ENCODE data around the gene FBXO36.

GRCh38 chr2:229917793-229918192, 4.5 kb upstream of the FBXO36 start:
- no peak for TF ChIP-seq NR2C2 (IDR thresholded peaks at IDR 0.05; ENCODE audit: borderline replicate concordance, control insufficient read depth, insufficient read length, low read depth)
- TF ChIP-seq GABPA (IDR thresholded peaks at IDR 0.05; ENCODE audit: low read depth), result no peak
- no peak for TF ChIP-seq NRF1 (conservative IDR thresholded peaks at IDR 0.05; ENCODE audit: low read depth, low read length)

Measured in GM12878 (cell line).